HEK293T (cell line): ENCODE results near the gene ATP5ME.

Experiments used
- CTCF ChIA-PET: fragments of 350-600 bp; formaldehyde crosslinking; extraction: SDS; loops from one replicate; lab custom pipeline; 2021; ENCODE audit warnings: antibody characterized with exemption, inconsistent platforms; lab: Yijun Ruan, JAX
- POLR2A ChIA-PET: fragments of 350-600 bp; formaldehyde crosslinking; extraction: SDS; loops from one replicate; lab custom pipeline; 2020; ENCODE audit warnings: antibody characterized with exemption, inconsistent platforms; lab: Yijun Ruan, JAX
- DNase-seq: peaks from one replicate; pipeline ENCODE4 v3.0.0; 2012; ENCODE audit warnings: mixed read lengths; ENCODE audit errors: extremely low spot score
- ARNT ChIP-seq: fragments of 450-650 bp; IDR thresholded peaks from 2 replicates; pipeline ENCODE4 v1.6.1; 2017; ENCODE audit warnings: mild to moderate bottlenecking
- BHLHE40 ChIP-seq: fragments of 450-650 bp; IDR thresholded peaks from 2 replicates; pipeline ENCODE4 v1.6.1; 2016; ENCODE audit warnings: mild to moderate bottlenecking, moderate library complexity, borderline replicate concordance
- CTBP1 ChIP-seq: fragments of 450-650 bp; IDR thresholded peaks from 2 replicates; pipeline ENCODE4 v1.6.1; 2016; ENCODE audit warnings: borderline replicate concordance
- ELF4 ChIP-seq: fragments of 450-650 bp; IDR thresholded peaks from 2 replicates; pipeline ENCODE4 v1.6.1; 2017; ENCODE audit warnings: antibody characterized with exemption
- FOXA1 ChIP-seq: fragments of 450-650 bp; IDR thresholded peaks from 2 replicates; pipeline ENCODE4 v1.6.1; 2016; ENCODE audit warnings: mild to moderate bottlenecking
- FOXK2 ChIP-seq: fragments of 450-650 bp; IDR thresholded peaks from 2 replicates; pipeline ENCODE4 v1.6.1; 2016; ENCODE audit warnings: mild to moderate bottlenecking
- FOXM1 ChIP-seq: fragments of 450-650 bp; IDR thresholded peaks from 2 replicates; pipeline ENCODE4 v1.6.1; 2017; ENCODE audit warnings: mild to moderate bottlenecking, borderline replicate concordance
- HDGF ChIP-seq: fragments of 450-650 bp; IDR thresholded peaks from 2 replicates; pipeline ENCODE4 v1.6.1; 2017; ENCODE audit warnings: antibody characterized with exemption, borderline replicate concordance
- L3MBTL2 ChIP-seq: fragments of 450-650 bp; conservative IDR thresholded peaks from 2 replicates; pipeline ENCODE4 v1.6.1; 2016; ENCODE audit warnings: mild to moderate bottlenecking
- LEF1 ChIP-seq: fragments of 450-650 bp; IDR thresholded peaks from 2 replicates; pipeline ENCODE4 v1.6.1; 2017; ENCODE audit warnings: mild to moderate bottlenecking, borderline replicate concordance
- NFRKB ChIP-seq: fragments of 450-650 bp; IDR thresholded peaks from 2 replicates; pipeline ENCODE4 v1.6.1; 2016; ENCODE audit warnings: mild to moderate bottlenecking, moderate library complexity
- PKNOX1 ChIP-seq: fragments of 450-650 bp; IDR thresholded peaks from 2 replicates; pipeline ENCODE4 v1.6.1; 2016
- SP1 ChIP-seq: fragments of 450-650 bp; IDR thresholded peaks from 2 replicates; pipeline ENCODE4 v1.6.1; 2017
- SUZ12 ChIP-seq: fragments of 450-650 bp; IDR thresholded peaks from 2 replicates; pipeline ENCODE4 v1.6.1; 2016; ENCODE audit warnings: mild to moderate bottlenecking
- TARDBP ChIP-seq: fragments of 450-650 bp; IDR thresholded peaks from 2 replicates; pipeline ENCODE4 v1.6.1; 2016
- ZNF384 ChIP-seq: fragments of 450-650 bp; IDR thresholded peaks from 2 replicates; pipeline ENCODE4 v1.6.1; 2016

Gene ATP5ME

GRCh38 chr4:717601-718320 is 43.7 kb upstream of the ATP5ME start:
- ChIA-PET POLR2A (no interaction called here), CTCF (no interaction called here)
- no peak for TF ChIP-seq BHLHE40
- TF ChIP-seq ZNF384, result no peak
- TF ChIP-seq HDGF, result no peak
- no peak for TF ChIP-seq PKNOX1
- no peak for TF ChIP-seq SUZ12
- TF ChIP-seq TARDBP, result no peak
- TF ChIP-seq FOXA1, result no peak
- no peak for TF ChIP-seq CTBP1
- TF ChIP-seq ARNT, result no peak
- TF ChIP-seq L3MBTL2, result no peak
- no peak for TF ChIP-seq ELF4
- no peak for TF ChIP-seq NFRKB
- no peak for TF ChIP-seq FOXM1
- no peak for TF ChIP-seq FOXK2
- DNase-seq, result no peak

- TF ChIP-seq L3MBTL2, result no peak
- TF ChIP-seq SUZ12, result no peak
- TF ChIP-seq LEF1, result no peak
- ChIA-PET POLR2A (no interaction called here), CTCF (no interaction called here)
- no peak for DNase-seq
These were observed 40.0 kb upstream of the ATP5ME start for GRCh38 chr4:714087-714486.

GRCh38 chr4:712916-713632 is 39.0 kb upstream of the ATP5ME start:
- CTCF ChIA-PET, result no interaction called here
- no peak for DNase-seq
- POLR2A ChIA-PET, result no interaction called here
- TF ChIP-seq TARDBP, result no peak
- TF ChIP-seq NFRKB, result no peak
- TF ChIP-seq ELF4, result no peak
- no peak for TF ChIP-seq SP1
- no peak for TF ChIP-seq FOXK2
- no peak for TF ChIP-seq CTBP1

- ChIA-PET POLR2A (no interaction called here), CTCF (no interaction called here)
- TF ChIP-seq L3MBTL2, result no peak
- TF ChIP-seq CTBP1, result no peak
- TF ChIP-seq HDGF, result no peak
- TF ChIP-seq NFRKB, result no peak
- no peak for TF ChIP-seq SP1
- no peak for TF ChIP-seq TARDBP
- TF ChIP-seq FOXK2, result no peak
- no peak for TF ChIP-seq PKNOX1
- TF ChIP-seq LEF1, result no peak
- no peak for TF ChIP-seq FOXM1
- TF ChIP-seq ARNT, result no peak
- no peak for TF ChIP-seq SUZ12
- no peak for TF ChIP-seq ZNF384
- no peak for DNase-seq
These were observed 38.0 kb upstream of the ATP5ME start for GRCh38 chr4:712093-712492.

GRCh38 chr4:710916-711315 is 36.8 kb upstream of the ATP5ME start:
- no peak for DNase-seq
- ChIA-PET POLR2A (no interaction called here), CTCF (no interaction called here)
- TF ChIP-seq L3MBTL2, result no peak
- TF ChIP-seq NFRKB, result no peak
- no peak for TF ChIP-seq PKNOX1
- no peak for TF ChIP-seq ARNT
- no peak for TF ChIP-seq LEF1
- TF ChIP-seq FOXA1, result no peak
- no peak for TF ChIP-seq HDGF
- no peak for TF ChIP-seq FOXM1
- no peak for TF ChIP-seq ZNF384
- TF ChIP-seq SP1, result no peak
- no peak for TF ChIP-seq SUZ12

GRCh38 chr4:710116-710515 is 36.0 kb upstream of the ATP5ME start:
- ChIA-PET CTCF (interaction anchor here (0.9 kb wide), 1 partner anchor 26 kb away, joined by 3 read pairs; no protein-coding TSS in a partner anchor), POLR2A (no interaction called here)
- DNase-seq, result no peak
- TF ChIP-seq ZNF384 (no peak), BHLHE40 (no peak), SP1 (no peak), CTBP1 (no peak), FOXM1 (no peak), NFRKB (no peak), PKNOX1 (no peak), ELF4 (no peak), L3MBTL2 (no peak), ARNT (no peak), LEF1 (no peak), FOXA1 (no peak), HDGF (no peak)
